ENCODE data around the gene PRKAA2.

Gene PRKAA2

DNA sequence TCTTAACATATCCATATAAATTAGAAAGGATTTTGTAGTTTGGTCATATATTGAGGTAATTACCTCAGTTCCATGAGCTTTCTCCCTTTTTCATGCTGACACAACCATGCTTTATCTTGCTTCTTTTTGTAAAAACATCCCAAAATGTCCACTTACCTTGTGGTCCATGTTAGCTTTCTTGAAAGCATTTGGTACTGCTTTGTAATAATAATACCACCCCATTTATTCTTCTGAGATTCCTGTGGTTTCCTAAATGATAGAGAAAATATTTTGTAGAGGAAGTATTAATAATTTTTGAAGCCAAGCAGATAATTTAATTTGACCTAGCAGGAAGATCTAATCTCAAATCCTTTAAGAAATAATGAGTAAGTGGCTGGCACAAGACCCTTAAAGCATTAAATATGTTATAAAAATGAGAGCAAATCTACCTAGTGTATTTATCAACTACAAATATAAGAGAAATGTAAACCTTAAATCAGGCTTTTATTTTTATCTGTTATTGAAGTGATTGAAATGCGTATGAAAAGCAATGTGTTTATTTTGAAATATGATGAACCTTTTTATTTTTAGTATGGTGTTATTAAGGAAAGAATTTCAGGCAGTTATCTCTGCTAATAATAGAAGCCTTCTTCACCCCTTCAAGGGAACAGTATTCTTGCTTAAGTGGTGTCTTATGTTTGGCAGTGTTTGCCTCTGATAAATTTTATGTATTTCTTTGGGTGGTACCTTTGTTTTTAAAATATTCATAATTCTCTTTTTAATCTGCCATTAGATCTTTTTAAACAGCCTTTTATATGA, 9.2 kb downstream of the PRKAA2 start:
- no peak for DNase-seq (ENCODE audit: low read depth in 2 of 2)

DNA sequence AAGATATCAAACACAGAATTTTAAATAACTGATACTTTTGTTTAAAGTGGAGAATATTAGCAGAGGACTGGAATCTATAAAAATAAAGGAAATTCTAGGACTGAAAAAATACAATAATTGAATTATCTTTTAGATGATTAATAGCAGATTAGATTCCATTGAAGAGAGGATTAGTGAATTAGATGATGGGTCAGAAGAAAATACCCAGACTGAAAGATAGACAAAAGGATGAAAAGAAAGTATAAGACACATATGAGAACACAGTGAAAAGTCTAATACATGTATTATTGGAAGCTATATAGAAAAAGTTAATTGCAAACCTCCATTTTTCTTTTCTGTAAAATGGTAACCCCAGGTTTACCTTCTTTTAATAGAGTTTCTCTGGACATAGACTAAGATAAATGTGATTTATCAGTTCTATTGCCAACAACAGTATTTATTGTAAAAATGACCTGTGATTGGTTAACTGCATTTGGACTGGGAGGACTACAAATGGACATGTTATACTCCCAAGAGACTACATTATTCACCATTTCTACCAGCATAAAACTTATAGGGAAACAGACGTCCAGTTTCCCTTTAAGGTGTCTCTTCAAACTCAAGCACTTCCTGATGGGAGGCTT, 11.0 kb downstream of the PRKAA2 start:
- no peak for DNase-seq (ENCODE audit: low read depth in 2 of 2)

DNA sequence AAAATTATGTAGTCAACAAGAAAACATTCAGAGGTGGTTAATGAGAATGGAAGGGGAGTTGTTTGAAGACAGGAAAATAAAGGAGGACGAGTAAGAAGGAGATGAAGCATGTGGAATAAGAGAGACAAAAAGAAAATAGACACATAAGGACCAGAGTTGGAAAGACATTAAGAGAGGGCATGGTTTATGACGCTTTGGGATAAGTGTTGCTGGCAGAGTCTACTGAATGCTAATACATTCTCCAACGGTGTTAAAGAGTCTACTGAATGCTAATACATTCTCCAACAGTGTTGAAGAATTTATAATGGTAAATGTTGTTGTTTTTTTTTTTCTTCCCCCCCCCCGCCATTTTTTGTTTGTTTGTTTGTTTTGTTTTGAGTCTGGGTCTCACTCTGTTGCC, 13.1 kb downstream of the PRKAA2 start:
- DNase-seq (ENCODE audit: low read depth in 2 of 2): no peak

DNA sequence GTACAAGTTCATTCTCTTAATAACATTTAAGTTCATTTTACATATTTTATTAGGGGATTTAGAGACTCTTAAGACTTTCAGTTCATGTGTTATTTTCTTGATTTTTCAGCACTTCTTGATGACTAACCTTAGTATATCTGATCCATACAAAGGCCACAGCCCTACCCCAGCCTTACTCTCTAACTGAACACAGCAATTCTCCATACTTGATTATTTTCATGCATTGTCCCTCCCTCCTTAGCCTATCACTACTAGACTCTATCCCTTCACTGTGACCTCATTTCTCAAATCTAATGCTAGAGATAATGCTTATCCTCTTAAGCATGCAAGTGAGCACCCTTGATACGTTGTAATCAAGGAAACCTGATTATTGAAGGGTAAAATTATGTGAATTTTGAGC, 15.2 kb downstream of the PRKAA2 start:
- no peak for DNase-seq (ENCODE audit: low read depth in 2 of 2)

DNA sequence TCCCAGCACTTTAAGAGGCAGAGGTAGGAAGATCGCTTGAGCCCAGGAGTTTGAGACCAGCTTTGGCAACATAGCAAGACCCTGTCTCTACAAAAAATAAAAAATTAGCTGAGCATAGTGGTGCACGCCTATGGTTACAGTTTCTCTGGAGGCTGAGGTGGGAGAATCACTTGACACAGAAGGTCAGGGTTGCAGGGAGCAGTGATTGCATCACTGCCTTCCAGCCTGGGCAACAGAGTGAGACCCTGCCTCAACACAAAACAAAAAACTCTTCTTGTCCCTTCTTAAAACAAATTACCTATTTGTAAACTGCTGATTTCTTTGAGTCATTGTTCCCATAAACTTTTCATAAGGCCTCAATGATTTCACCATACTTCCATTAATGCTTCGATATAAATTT, 18.7 kb downstream of the PRKAA2 start:
- DNase-seq (ENCODE audit: low read depth in 2 of 2): no peak

DNA sequence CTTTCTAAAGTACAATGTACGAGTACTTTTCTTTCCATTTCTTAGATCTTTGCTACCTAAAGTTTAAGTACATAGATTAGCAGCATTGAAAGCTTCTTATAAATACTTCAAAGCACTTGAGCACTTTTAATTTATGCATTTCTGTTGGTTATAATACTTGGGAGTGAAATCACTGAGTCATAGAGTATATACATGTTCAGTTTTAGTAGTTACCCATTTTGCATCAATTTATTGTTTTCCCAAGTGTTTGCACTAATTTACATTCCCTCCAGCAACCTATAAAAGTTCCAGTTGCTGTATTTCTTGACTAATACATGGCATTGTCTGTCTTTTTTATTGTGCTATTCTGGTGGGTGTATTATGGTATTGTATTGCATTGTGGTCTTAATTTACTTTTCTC, 20.3 kb downstream of the PRKAA2 start:
- no peak for DNase-seq (ENCODE audit: low read depth in 2 of 2)

DNA sequence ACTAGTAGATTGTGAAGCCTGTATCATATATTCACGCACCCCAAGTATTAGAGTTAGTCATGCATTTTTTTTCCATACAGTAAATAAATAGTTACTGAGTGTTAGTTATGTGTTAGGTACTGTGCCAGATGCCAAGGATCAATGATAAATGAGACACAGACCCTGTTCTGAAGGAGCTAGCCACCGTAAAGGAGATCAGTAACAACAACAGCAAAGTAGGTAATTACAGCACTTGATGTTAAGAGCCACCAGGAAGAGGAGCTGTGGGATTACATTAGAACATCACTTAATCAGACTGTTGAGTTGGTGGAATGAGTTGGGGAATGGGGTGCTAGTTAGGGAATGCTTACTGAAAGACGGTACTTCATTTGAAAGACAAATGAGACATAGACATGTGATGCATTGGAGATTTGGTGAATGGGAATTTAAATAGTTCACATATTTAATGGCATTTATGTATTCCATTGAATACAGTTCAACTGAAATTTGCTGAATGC, 21.0 kb downstream of the PRKAA2 start:
- DNase-seq (ENCODE audit: low read depth in 2 of 2): no peak

DNA sequence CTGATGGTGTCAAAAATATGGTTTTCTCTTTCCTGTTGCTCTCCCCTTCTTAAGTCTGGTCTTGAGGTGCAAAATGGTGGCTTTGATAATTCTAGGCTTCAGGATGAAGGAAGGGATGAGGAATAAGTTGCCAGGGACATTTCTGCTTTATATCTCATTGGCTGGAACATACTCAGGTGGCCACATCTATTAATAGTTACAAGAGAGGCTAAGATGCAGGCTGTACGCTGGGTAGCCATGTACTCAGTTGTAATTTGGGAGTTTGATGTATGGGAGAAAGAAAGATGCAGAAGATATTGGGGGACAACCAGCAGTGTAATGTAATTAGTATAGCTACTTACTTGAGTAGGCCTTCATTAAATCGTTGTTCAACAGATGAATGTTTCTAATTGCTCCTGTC, 25.2 kb downstream of the PRKAA2 start:
- no peak for DNase-seq (ENCODE audit: low read depth in 2 of 2)

DNA sequence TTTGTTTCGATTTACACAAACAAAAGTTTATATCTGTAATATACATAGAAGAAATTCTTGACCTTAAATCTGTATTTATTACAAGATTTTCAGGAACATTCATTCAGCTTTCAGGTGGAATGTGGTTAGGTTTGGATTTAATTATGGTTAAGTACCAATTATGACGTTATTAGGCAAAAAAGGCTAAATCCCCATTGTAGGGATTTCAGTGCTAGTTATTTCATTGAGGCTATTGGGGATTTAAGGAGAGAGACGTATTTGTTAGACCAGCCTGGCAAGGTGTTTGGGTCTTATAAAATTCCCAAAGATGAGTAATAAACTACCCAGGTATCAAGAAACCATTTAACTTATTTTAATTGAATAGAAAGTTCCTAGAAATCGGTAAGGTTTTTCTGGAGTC, 26.0 kb downstream of the PRKAA2 start:
- no peak for DNase-seq (ENCODE audit: low read depth in 2 of 2)

DNA sequence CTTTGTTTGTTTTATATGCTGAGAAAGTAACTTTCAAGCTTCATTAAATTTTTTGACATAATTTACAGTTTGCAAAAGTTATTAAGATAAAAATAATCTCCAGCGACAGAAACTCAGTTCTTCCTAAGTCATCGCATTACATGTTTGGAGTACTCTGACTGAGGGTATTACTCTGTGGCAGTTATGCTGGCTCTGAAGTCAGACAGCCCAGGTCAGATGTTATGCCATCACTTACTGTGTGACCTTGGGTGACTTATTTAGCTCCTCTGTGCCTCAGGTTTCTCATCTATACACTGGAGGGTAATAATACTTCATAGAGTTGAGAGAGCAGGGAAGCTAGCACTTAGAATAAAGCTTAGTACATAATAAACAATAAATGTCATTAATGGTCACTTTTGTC, 26.4 kb downstream of the PRKAA2 start:
- DNase-seq (ENCODE audit: low read depth in 2 of 2): no peak

DNA sequence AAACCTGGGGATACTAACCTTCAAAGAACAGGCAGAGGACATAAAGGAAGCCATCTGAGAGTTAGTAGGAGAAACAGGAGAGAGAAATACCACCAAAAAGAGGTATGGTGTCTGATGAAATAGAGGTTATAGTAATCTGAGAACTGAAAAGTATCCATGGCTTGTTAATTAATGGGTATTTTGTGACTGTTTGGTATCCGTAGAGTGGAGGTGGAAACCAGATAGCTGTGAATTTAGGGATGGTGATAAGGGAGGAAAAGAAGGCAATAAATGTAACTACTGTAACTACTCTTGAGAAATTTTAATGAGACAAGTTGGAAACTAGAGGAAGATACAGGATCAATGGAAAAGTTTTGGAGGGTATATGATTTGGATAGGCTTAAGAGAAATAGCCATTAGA, 27.5 kb downstream of the PRKAA2 start:
- no peak for DNase-seq (ENCODE audit: low read depth in 2 of 2)

DNA sequence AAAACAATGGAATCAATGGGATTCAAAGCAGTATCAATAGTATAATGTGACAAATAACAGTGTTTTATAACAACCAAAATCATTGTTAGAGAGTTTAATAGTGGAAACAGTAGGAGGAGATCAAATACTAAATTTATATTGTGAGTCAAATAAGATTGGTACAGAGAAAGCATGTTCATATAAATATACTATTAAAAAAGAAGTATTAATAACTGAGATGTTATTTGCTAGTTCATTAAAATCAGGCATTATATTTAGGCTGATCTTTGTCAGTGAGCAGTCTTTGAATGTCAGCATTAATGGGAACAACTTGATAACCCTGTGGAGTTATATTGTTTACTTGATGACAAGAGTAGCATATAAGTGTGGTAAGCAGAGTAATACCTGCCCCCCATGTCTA, 30.6 kb downstream of the PRKAA2 start:
- no peak for DNase-seq (ENCODE audit: low read depth in 2 of 2)

DNA sequence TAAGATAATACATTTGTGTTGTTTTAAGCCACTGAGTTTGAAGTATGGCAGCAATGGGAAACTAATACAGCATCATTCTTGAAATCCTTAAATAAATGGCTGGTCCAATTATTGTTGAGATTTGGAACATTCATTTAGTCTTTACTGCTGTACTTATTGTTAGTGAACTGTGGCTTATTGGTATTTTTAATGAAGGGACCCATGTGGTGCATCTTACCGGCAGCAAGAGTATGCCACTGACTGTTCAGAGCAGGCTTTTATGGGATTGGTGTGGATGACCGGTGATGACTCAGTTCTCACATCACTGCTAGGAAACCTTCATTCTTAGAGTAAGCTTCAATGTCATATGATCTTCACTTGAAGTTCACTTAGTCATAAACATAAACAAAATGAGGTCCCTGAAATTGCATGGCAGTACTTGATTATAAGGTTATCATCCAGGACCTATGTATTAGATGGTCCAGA, 31.5 kb downstream of the PRKAA2 start:
- DNase-seq (ENCODE audit: low read depth in 2 of 2): no peak

DNA sequence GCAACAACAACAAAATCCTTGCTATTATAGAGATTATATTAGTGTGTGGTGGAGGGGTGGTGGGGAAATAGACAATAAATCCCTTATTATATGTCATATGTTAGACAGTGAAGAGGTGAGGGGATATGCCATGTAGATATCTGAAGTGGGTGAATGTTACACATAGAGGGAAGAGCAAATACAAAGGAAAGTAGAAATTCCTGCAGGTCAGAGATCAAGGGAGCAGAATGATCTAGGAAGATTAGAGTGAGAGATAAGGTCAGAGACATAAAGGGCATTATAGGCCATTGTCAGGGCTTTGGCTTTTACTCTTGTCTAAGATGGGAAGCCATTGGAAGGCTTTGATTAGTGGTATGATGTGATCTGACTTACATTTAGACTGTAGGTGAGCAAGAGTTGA, 38.5 kb downstream of the PRKAA2 start:
- DNase-seq (ENCODE audit: low read depth in 2 of 2): no peak

DNA sequence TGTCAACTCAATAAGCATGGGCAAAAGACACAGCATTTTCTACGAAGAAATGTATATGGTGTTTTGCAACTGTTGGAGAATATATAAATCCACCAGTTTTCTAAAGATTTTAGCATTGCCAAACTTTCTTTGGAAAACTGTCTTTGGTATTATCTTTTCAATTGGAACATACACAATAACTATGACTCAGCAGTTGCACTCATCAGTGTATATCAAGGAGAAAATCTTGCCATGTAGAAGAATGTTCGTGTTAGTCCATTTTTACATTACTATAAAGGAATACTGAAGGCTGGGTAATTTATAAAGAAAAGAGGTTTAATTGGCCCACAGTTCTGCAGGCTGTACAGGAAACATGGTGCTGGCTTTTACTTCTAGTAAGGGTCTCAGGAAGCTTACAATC, 41.1 kb downstream of the PRKAA2 start:
- DNase-seq (ENCODE audit: low read depth in 2 of 2): no peak

DNA sequence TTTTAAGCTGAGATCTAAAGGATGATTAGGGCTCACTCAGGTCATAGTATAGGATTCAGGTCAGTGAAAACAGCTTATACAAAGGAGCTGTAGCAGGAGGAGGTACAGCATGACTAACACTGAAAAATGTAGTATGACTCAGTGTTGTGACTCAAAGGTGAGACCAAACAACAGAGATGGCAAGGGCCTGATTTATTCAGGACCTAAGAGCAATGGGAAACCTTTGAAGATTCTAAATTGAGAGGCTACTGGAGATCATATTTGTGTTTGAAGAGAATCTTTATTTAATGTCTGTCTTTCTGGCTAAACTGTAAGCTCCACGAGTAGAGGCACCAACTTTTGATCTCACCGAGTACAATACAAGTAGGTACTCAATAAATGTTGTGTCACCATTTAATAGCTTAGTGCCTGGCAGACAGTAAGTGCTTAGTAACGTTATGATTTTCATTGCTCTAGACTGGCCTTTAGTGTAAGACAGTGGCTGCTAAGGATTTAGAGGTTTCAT, 43.5 kb downstream of the PRKAA2 start:
- DNase-seq (ENCODE audit: low read depth in 2 of 2): no peak

DNA sequence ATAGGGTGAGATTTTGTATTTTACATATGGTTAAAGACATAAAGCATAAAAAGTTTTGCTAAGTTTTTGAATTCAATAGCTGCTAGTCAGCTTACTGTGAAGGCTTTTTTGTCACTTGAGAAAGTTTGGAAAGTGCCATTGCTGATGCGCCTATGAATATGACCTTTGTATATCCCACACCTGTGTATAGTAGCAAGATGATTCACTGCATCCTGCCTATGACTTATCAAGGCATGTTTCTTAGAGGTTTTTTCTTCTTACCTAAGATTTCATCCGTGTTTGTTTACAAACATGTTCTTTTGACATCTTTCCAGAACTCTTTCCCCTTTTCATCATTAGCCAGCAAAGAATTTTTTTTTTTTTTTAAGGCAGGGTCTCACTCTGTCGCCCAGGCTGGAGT, 51.5 kb downstream of the PRKAA2 start:
- DNase-seq (ENCODE audit: low read depth in 2 of 2): no peak

DNA sequence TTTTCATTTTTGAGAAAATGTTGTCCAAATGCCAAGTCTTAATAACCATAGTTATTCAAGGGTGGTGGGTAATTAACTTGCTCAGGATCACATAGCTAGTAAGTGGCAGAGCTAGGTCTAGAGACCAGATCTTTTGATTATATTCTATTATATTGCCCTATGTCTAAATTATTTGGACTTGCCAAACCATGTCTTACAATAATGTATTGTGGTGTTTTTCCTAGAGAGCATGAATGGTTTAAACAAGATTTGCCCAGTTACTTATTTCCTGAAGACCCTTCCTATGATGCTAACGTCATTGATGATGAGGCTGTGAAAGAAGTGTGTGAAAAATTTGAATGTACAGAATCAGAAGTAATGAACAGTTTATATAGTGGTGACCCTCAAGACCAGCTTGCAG, 58.6 kb downstream of the PRKAA2 start:
- DNase-seq (ENCODE audit: low read depth in 2 of 2): no peak

DNA sequence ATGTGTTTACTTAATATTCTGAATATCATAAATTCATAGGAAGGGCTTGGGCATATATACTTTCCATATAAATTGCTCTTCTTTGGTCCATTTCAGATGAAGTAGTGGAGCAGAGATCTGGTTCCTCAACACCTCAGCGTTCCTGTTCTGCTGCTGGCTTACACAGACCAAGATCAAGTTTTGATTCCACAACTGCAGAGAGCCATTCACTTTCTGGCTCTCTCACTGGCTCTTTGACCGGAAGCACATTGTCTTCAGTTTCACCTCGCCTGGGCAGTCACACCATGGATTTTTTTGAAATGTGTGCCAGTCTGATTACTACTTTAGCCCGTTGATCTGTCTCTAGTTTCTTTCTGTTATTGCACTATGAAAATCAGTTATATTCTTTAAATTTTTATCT, 62.3 kb downstream of the PRKAA2 start:
- DNase-seq (ENCODE audit: low read depth in 2 of 2): no peak

DNA sequence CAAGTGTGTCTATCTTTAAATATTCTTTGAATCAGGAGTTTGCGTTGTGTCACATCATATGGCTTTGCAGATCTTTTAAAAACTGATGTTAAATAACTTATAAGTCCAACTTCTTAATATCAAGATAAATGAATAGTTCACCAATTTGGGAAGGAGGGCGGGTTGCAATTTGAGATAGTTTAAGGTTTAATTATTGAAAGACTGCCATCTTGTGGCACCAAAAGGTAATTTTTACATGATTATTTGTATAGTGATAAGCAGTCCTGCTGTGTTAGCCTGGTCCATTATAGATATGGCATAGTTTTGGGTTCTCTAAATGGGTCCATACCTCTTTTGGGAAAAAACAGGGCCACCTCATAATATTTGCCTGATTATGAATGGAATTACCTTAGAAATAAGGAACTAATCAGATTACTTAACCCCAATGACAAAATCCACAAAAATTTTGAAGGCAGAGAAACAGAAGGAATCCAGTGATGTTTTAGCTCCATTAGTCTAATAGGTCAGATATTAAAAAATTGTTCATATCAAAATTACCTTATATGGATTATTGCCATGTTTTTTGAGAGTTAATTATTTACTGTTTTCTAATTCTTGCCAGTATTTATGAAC, 64.3 kb downstream of the PRKAA2 start:
- no peak for DNase-seq (ENCODE audit: low read depth in 2 of 2)

DNA sequence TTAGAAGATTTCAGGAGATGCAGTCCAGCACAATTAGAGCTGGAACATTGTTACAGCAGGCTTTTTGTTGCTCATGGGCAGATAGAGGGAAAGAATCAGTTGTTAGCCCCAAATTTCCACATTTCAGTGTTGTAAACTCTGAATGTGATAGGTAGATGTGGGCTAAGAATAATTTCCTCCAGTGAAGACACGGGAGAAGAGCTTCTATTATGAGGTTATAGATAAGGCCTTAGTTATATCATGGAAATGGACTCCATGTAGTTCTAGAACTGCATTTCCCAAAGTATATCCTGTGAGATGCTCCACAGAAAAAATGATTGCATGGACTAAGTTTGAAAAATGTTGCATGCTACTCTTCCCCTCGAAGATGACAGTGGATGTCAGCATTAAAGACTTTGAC, 64.9 kb downstream of the PRKAA2 start:
- DNase-seq (ENCODE audit: low read depth in 2 of 2): no peak

DNA sequence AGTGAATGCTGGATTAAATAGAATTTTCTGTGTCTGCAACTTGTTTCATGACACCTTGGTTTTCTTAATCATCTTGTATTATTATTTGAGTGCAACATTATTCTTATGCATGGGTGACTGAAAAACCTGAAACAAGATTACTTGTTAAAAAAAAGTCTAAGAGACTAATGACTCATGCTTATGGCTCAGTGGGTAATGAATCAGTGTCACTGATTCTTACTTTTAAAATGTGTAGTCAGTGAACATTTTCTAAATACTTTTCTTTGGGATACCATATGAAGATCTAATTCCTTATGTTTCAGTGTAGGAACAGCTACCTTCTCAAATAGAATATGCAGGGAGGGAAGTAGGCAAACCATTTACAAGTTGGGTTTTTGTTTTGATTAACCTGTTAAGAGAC, 65.5 kb downstream of the PRKAA2 start:
- DNase-seq (ENCODE audit: low read depth in 2 of 2): no peak

DNA sequence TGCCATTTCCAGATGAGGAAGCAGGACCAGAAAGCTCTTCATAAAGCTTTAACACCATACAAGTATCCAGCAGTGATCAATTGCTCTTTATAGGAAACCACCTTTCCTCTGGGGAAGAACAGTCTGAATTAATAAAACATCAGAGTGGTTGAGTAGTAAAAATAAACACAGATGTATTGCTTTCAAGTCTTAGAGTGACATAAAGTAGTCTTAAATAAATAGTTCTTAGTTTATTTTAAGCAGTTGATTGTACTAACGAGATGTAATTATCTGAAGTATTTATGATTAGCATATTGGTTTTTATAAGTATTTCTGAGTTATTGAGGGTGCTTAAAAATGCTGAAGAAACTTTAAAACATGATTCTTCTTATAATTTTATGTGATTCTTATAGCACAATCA, 67.0 kb downstream of the PRKAA2 start:
- no peak for DNase-seq (ENCODE audit: low read depth in 2 of 2)
